WTC11 (cell line): ENCODE data around the gene TMEM130. TPM values are rescaled to one million over a fixed set of nuclear protein-coding genes. Genes with fewer than 3 reads are reported as not detected.

ENCODE experiments used
- ATAC-seq: fragments of 200-7000 bp; cut with Tn5 transposase; 2 replicates; pipeline ENCODE4 v1.10.0; 2021; ENCODE audit warnings: mild to moderate bottlenecking, moderate library complexity
- CTCF ChIA-PET: fragments of 300-600 bp; sonication (Branson Sonifier 250); formaldehyde crosslinking; loops from one replicate; lab custom pipeline; 2021; ENCODE audit warnings: antibody characterized with exemption; lab: Charles Lee
- POLR2A ChIA-PET: fragments of 350-600 bp; sonication (Branson Sonifier 250); formaldehyde crosslinking; loops from one replicate; lab custom pipeline; 2021; ENCODE audit warnings: antibody characterized with exemption; lab: Charles Lee
- DNase-seq: peaks from one replicate; pipeline ENCODE4 v3.0.0; 2021; ENCODE audit warnings: low spot score
- H3K27ac Mint-ChIP-seq: 2 replicates; pipeline ENCODE4 v1.8.0; 2021; ENCODE audit warnings: mixed read lengths
- H3K27me3 Mint-ChIP-seq: 2 replicates; pipeline ENCODE4 v1.8.0; 2021; ENCODE audit warnings: low read depth, mild to moderate bottlenecking, moderate library complexity, mixed read lengths
- H3K36me3 Mint-ChIP-seq: 2 replicates; pipeline ENCODE4 v1.8.0; 2021; ENCODE audit warnings: mixed read lengths
- H3K4me1 Mint-ChIP-seq: 2 replicates; pipeline ENCODE4 v1.8.0; 2022; ENCODE audit warnings: mixed read lengths
- H3K4me3 Mint-ChIP-seq: 2 replicates; pipeline ENCODE4 v1.8.0; 2021; ENCODE audit warnings: mild to moderate bottlenecking, moderate library complexity, mixed read lengths
- H3K9me3 Mint-ChIP-seq: 2 replicates; pipeline ENCODE4 v1.8.0; 2021; ENCODE audit warnings: mixed read lengths
- ARID4B ChIP-seq: sonication (generic); formaldehyde crosslinking; IDR thresholded peaks from 2 replicates; pipeline ENCODE4 v1.8.0; 2023; ENCODE audit warnings: missing genetic modification reagents, mild to moderate bottlenecking, borderline replicate concordance
- E2F5 ChIP-seq: sonication (generic); formaldehyde crosslinking; IDR thresholded peaks from 2 replicates; pipeline ENCODE4 v1.8.1; 2022; ENCODE audit warnings: mild to moderate bottlenecking, moderate library complexity, missing genetic modification reagents
- FOXJ3 ChIP-seq: sonication (generic); formaldehyde crosslinking; IDR thresholded peaks from 2 replicates; pipeline ENCODE4 v1.9.0; 2021; ENCODE audit warnings: missing genetic modification reagents, mild to moderate bottlenecking, borderline replicate concordance
- JAZF1 ChIP-seq: fragments of 250-450 bp; sonication (Bioruptor Pico); IDR thresholded peaks from 2 replicates; pipeline ENCODE4 v1.9.0; 2021; ENCODE audit warnings: moderate library complexity, mild to moderate bottlenecking, inconsistent platforms
- JUN ChIP-seq: sonication (generic); formaldehyde crosslinking; IDR thresholded peaks from 2 replicates; pipeline ENCODE4 v1.8.0; 2023; ENCODE audit warnings: mild to moderate bottlenecking, missing genetic modification reagents
- NFATC4 ChIP-seq: fragments of 250-450 bp; sonication (Bioruptor Pico); IDR thresholded peaks from 2 replicates; pipeline ENCODE4 v1.9.0; 2021; ENCODE audit warnings: mild to moderate bottlenecking
- NR2C2 ChIP-seq: sonication (generic); formaldehyde crosslinking; IDR thresholded peaks from 2 replicates; pipeline ENCODE4 v1.8.0; 2022; ENCODE audit warnings: mild to moderate bottlenecking, missing genetic modification reagents
- SOX15 ChIP-seq: fragments of 250-450 bp; sonication (Bioruptor Pico); IDR thresholded peaks from 2 replicates; pipeline ENCODE4 v1.9.0; 2021; ENCODE audit warnings: mild to moderate bottlenecking
- TP53 ChIP-seq: sonication (generic); formaldehyde crosslinking; IDR thresholded peaks from 2 replicates; pipeline ENCODE4 v1.8.1; 2023; ENCODE audit warnings: mild to moderate bottlenecking, missing genetic modification reagents
- ZBTB21 ChIP-seq: sonication (generic); formaldehyde crosslinking; IDR thresholded peaks from 2 replicates; pipeline ENCODE4 v1.8.1; 2023; ENCODE audit warnings: mild to moderate bottlenecking, missing genetic modification reagents, borderline replicate concordance
- ZNF121 ChIP-seq: sonication (generic); formaldehyde crosslinking; IDR thresholded peaks from 2 replicates; pipeline ENCODE4 v1.8.0; 2023; ENCODE audit warnings: missing genetic modification reagents
- ZNF138 ChIP-seq: sonication (generic); formaldehyde crosslinking; conservative IDR thresholded peaks from 2 replicates; pipeline ENCODE4 v1.8.1; 2022; ENCODE audit warnings: mild to moderate bottlenecking, moderate library complexity, missing genetic modification reagents
- ZNF219 ChIP-seq: sonication (generic); formaldehyde crosslinking; IDR thresholded peaks from 2 replicates; pipeline ENCODE4 v1.8.0; 2023; ENCODE audit warnings: missing genetic modification reagents, mild to moderate bottlenecking, borderline replicate concordance
- ZNF317 ChIP-seq: sonication (generic); formaldehyde crosslinking; IDR thresholded peaks from 2 replicates; pipeline ENCODE4 v1.8.1; 2023; ENCODE audit warnings: low read depth, mild to moderate bottlenecking, moderate library complexity, missing genetic modification reagents, borderline replicate concordance
- ZNF396 ChIP-seq: fragments of 250-450 bp; sonication (Bioruptor Pico); IDR thresholded peaks from 2 replicates; pipeline ENCODE4 v1.8.0; 2021; ENCODE audit warnings: mild to moderate bottlenecking, moderate library complexity, borderline replicate concordance
- ZNF416 ChIP-seq: fragments of 250-450 bp; sonication (Bioruptor Pico); IDR thresholded peaks from 2 replicates; pipeline ENCODE4 v1.9.0; 2021; ENCODE audit warnings: mild to moderate bottlenecking, inconsistent platforms
- ZNF425 ChIP-seq: fragments of 250-450 bp; sonication (Bioruptor Pico); conservative IDR thresholded peaks from 2 replicates; pipeline ENCODE4 v1.9.0; 2021; ENCODE audit warnings: mild to moderate bottlenecking
- total RNA-seq: library from RNA; stranded (reverse); gene quantifications from 3 replicates; pipeline ENCODE4 v1.2.3, GENCODE V29; 2021
- TF ChIP-seq, protein P1 (sequence below): sonication (generic); formaldehyde crosslinking; IDR thresholded peaks from 2 replicates; pipeline ENCODE4 v1.8.1; 2022; ENCODE audit warnings: mild to moderate bottlenecking, missing genetic modification reagents, moderate library complexity, borderline replicate concordance

Gene TMEM130
- total RNA-seq, 1 experiment from 2014 or later = 3.2 TPM

GRCh38 chr7:98892609-98893008 is 22.8 kb upstream of the TMEM130 start:
- H3K36me3 Mint-ChIP-seq = peaks cover 65% of the 10 kb centered on the region
- no peaks in the 10 kb centered on the region for H3K27me3 Mint-ChIP-seq
- no peaks in the 10 kb centered on the region for H3K9me3 Mint-ChIP-seq
- DNase-seq (no peak), ATAC-seq (no peak)
- CTCF ChIA-PET = no interaction called here
- H3K27ac Mint-ChIP-seq = no peak overlapping the region
- no peak overlapping the region for H3K4me3 Mint-ChIP-seq
- no peak for TF ChIP-seq FOXJ3 (CRISPR knock-in tag)
- no peak for TF ChIP-seq JAZF1 (CRISPR knock-in tag)
- TF ChIP-seq ZNF317 (CRISPR knock-in tag) = no peak
- TF ChIP-seq SOX15 (CRISPR knock-in tag) = no peak
- no peak for TF ChIP-seq ARID4B (CRISPR knock-in tag)
- no peak for TF ChIP-seq ZNF219 (CRISPR knock-in tag)
- no peak for TF ChIP-seq JUN (CRISPR knock-in tag)
- TF ChIP-seq, protein P1, sequence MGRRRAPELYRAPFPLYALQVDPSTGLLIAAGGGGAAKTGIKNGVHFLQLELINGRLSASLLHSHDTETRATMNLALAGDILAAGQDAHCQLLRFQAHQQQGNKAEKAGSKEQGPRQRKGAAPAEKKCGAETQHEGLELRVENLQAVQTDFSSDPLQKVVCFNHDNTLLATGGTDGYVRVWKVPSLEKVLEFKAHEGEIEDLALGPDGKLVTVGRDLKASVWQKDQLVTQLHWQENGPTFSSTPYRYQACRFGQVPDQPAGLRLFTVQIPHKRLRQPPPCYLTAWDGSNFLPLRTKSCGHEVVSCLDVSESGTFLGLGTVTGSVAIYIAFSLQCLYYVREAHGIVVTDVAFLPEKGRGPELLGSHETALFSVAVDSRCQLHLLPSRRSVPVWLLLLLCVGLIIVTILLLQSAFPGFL (CRISPR knock-in tag) = no peak
- no peak for TF ChIP-seq NR2C2 (CRISPR knock-in tag)
- TF ChIP-seq ZNF138 (CRISPR knock-in tag) = no peak
- TF ChIP-seq TP53 (CRISPR knock-in tag) = no peak
- TF ChIP-seq NFATC4 = no peak
- TF ChIP-seq, all 79 proteins: peak for 0
- no peaks in the 10 kb centered on the region for H3K4me1 Mint-ChIP-seq
- POLR2A ChIA-PET = no interaction called here

DNA sequence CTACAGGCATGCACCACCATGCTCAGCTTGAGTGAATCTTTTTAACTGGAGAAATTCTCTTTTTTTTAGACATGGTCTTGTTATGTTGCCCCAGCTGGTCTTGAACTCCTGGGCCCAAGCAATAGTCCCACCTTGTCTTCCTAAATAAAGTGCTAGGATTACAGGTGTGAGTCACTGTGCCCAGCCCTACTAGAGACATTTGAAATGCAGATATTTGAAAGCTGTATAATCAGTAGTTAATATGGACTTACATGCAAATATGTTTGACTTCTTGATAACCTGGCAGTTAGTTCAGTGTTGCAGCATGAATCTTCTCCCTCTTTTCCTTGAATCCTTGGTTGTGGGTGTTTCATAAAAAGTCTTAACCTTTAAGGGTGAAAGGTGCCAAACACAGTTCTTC is 17.2 kb upstream of the TMEM130 start:
- Mint-ChIP-seq H3K27me3 (no peaks in the 10 kb centered on the region), H3K9me3 (no peaks in the 10 kb centered on the region), H3K4me3 (no peak overlapping the region), H3K36me3 (peaks cover 44% of the 10 kb centered on the region), H3K27ac (no peak overlapping the region), H3K4me1 (no peaks in the 10 kb centered on the region)
- CTCF ChIA-PET = interaction anchor here (1.1 kb wide), 1 partner anchor 8 kb away, joined by 3 read pairs; the partner anchor contains the start of gene TRRAP
- ATAC-seq (no peak), DNase-seq (no peak)
- TF ChIP-seq NFATC4 (no peak), ZNF121 (no peak), ZBTB21 (CRISPR knock-in tag) (no peak), JUN (CRISPR knock-in tag) (no peak), ZNF396 (CRISPR knock-in tag) (no peak), ZNF416 (CRISPR knock-in tag) (no peak)
- POLR2A ChIA-PET = no interaction called here

- POLR2A ChIA-PET = no interaction called here
- H3K36me3 Mint-ChIP-seq = peaks cover 43% of the 10 kb centered on the region
- H3K27me3 Mint-ChIP-seq = no peaks in the 10 kb centered on the region
Measured at GRCh38 chr7:98884416-98884815, 14.6 kb upstream of the TMEM130 start.

More at GRCh38 chr7:98884416-98884815, 14.6 kb upstream of the TMEM130 start:
- ATAC-seq = no peak
- H3K4me1 Mint-ChIP-seq = peaks cover 6% of the 10 kb centered on the region; the same call in 1 of the 2 replicates
- no peak overlapping the region for H3K4me3 Mint-ChIP-seq
- CTCF ChIA-PET = no interaction called here
- DNase-seq = no peak
- TF ChIP-seq E2F5 (CRISPR knock-in tag) (no peak), ZNF425 (CRISPR knock-in tag) (no peak), ZNF219 (CRISPR knock-in tag) (no peak)
- H3K9me3 Mint-ChIP-seq = no peaks in the 10 kb centered on the region
- H3K27ac Mint-ChIP-seq = no peak overlapping the region
